ENCODE results near the gene ALAS2. TPM values are rescaled to one million over a fixed set of nuclear protein-coding genes. Genes with fewer than 3 reads are reported as not detected.
"Not testable (repeated sequence)": the region's sequence is repeated elsewhere in the genome, so short reads cannot be mapped to it uniquely, and the experiment has no call there.

Gene ALAS2
- total RNA-seq, 1 donor from 2014 or later = not detected

DNA sequence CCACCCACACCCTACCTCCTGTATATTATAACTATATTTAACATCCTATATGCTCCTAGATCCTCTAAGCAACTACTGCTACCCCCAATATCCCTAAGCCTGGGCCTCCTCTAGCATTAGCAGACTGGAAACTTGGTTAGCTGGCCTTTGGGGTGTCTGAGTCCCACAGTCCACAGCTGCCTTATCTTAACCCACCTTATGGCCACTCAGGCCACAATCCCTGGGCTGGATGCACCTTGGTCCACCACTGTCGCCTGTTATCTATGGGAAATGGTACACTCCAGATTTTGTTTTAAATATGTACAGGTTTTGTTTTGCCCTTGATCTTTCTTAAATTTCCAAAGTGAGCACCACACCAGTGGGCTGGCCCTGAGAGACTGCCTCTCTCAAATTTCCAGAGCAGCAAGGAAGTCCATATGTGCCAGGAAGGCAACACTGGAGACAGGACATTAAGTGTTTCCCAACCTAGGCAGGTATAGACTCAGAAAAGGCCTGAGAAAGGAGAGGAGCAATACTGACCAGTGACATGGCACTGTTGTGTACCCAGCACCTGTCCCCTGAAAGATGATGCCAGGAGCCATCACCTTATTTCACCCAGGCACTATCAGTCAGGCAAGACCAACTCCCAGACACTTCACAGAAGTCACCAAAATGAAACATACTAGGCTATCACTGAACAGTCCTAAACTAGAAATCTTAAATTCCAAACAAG lies 37.7 kb downstream of the ALAS2 start:
- intact Hi-C loops (cut with micrococcal nuclease) = no loop called here
- Mint-ChIP-seq H3K27me3 (no peaks in the 10 kb centered on the region), H3K27ac (no peak overlapping the region), H3K9me3 (no peaks in the 10 kb centered on the region), H3K4me1 (no peaks in the 10 kb centered on the region), H3K4me3 (no peak overlapping the region), H3K36me3 (ENCODE audit: low read depth) (no peaks in the 10 kb centered on the region)
- no peak for DNase-seq

- no peaks in the 10 kb centered on the region for H3K27me3 Mint-ChIP-seq
Measured at GRCh38 chrX:54991706-54992105, 39.1 kb downstream of the ALAS2 start.

DNA sequence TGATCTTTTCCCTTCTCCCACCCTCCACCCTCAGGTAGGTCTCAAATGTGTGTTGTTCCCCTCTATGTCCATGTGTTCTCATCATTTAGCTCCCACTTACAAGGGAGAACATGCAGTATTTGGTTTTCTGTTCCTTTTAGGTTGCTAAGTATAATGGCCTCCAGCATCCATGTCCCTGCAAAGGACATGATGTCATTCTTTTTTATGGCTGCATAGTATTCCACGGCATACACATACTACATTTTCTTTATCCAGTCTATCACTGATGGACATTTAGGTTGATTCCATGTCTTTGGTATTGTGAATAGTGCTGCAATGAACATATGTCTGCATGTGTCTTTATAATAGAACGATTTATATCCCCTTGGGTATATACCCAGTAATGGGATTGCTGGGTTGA lies 47.5 kb downstream of the ALAS2 start:
- H3K4me3 Mint-ChIP-seq; intact Hi-C loops (cut with micrococcal nuclease); H3K4me1 Mint-ChIP-seq; H3K36me3 Mint-ChIP-seq (ENCODE audit: low read depth); H3K9me3 Mint-ChIP-seq; DNase-seq; H3K27me3 Mint-ChIP-seq; H3K27ac Mint-ChIP-seq: not testable (repeated sequence)

More at GRCh38 chrX:54991706-54992105, 39.1 kb downstream of the ALAS2 start:
- intact Hi-C loops (cut with micrococcal nuclease) = no loop called here
- no peak for DNase-seq
- no peaks in the 10 kb centered on the region for H3K9me3 Mint-ChIP-seq
- H3K4me1 Mint-ChIP-seq = no peaks in the 10 kb centered on the region
- no peak overlapping the region for H3K27ac Mint-ChIP-seq
- H3K4me3 Mint-ChIP-seq = no peak overlapping the region
- H3K36me3 Mint-ChIP-seq (ENCODE audit: low read depth) = no peaks in the 10 kb centered on the region

- no peak overlapping the region for H3K27ac Mint-ChIP-seq
- H3K36me3 Mint-ChIP-seq (ENCODE audit: low read depth) = no peaks in the 10 kb centered on the region
- no peaks in the 10 kb centered on the region for H3K9me3 Mint-ChIP-seq
- DNase-seq = no peak
- no peaks in the 10 kb centered on the region for H3K4me1 Mint-ChIP-seq
- peaks cover 1% of the 10 kb centered on the region for H3K27me3 Mint-ChIP-seq
- intact Hi-C loops (cut with micrococcal nuclease) = no loop called here
- H3K4me3 Mint-ChIP-seq = no peak overlapping the region
Measured at GRCh38 chrX:54980334-54980733, 50.4 kb downstream of the ALAS2 start.

DNA sequence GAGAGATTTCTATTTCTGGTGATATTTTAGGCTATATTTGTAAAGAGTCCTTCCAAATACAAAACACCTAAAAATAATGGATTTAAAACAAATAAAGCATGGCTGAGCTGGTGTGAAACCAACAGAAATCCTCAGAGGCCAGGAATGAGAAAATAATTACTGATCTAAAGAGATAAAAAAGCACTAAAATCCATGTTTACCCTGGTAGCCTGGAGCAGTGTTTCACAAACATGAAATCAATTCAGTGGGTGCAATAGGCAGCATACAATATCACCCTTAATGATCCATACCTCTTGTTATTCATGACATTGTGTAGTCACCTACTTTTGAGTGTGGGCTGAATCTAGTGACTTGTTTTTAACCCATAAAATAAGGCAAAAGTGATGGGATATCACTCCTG lies 51.3 kb downstream of the ALAS2 start:
- no peaks in the 10 kb centered on the region for H3K36me3 Mint-ChIP-seq (ENCODE audit: low read depth)
- H3K9me3 Mint-ChIP-seq = no peaks in the 10 kb centered on the region
- DNase-seq = no peak
- H3K27me3 Mint-ChIP-seq = peaks cover 1% of the 10 kb centered on the region
- H3K4me3 Mint-ChIP-seq = no peak overlapping the region
- H3K4me1 Mint-ChIP-seq = no peaks in the 10 kb centered on the region
- intact Hi-C loops (cut with micrococcal nuclease) = no loop called here
- no peak overlapping the region for H3K27ac Mint-ChIP-seq

DNA sequence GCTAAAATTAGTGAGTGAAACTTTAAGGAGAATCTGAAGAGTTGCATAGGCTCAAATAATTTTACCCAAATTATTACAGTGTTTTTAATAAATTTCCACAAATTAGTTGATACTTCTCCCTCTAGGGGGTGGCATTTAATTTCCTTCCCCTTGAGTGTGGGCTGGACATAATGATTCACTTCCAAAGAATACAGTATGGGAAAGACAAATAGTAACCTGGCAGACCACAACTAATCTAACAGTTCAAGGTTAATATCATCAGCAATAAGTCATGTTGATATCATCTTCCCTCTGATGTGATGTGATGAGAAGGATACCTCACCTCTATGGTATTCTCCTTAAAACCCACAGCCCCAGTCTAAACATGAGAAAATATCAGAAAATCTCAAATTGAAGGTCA lies 52.3 kb downstream of the ALAS2 start:
- no peaks in the 10 kb centered on the region for H3K36me3 Mint-ChIP-seq (ENCODE audit: low read depth)

DNA sequence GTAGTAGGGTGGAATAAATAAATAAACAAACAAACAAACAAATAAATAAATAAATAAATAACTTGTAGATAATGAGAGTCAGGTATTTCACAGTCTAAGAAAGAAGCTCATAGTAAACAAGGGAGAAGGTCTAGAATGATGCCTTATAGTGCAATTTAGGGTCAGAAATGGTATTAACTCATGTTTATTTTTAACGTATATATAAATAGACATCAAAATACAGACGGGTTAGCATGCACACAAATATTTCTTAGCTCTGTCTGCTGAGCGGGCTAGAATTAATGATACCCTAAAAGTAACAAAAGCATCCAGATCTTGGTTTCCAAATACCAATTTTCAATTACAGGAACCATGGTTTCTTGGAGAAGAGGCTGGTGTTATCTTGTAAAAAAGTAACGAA lies 53.4 kb downstream of the ALAS2 start:
- Mint-ChIP-seq H3K4me3 (no peak overlapping the region), H3K27me3 (peaks cover 1% of the 10 kb centered on the region), H3K4me1 (no peaks in the 10 kb centered on the region), H3K36me3 (ENCODE audit: low read depth) (no peaks in the 10 kb centered on the region), H3K27ac (no peak overlapping the region), H3K9me3 (no peaks in the 10 kb centered on the region)
- DNase-seq = no peak
- intact Hi-C loops (cut with micrococcal nuclease) = no loop called here

More for the DNA sequence above, 52.3 kb downstream of the ALAS2 start:
- no peak overlapping the region for H3K27ac Mint-ChIP-seq
- no peaks in the 10 kb centered on the region for H3K4me1 Mint-ChIP-seq
- no peak overlapping the region for H3K4me3 Mint-ChIP-seq
- no peaks in the 10 kb centered on the region for H3K9me3 Mint-ChIP-seq
- no peak for DNase-seq
- H3K27me3 Mint-ChIP-seq = peaks cover 1% of the 10 kb centered on the region
- intact Hi-C loops (cut with micrococcal nuclease) = no loop called here

GRCh38 chrX:54964766-54965497 lies 65.8 kb downstream of the ALAS2 start:
- H3K36me3 Mint-ChIP-seq (ENCODE audit: low read depth) = no peaks in the 10 kb centered on the region
- H3K4me1 Mint-ChIP-seq = peaks cover 4% of the 10 kb centered on the region
- no peak overlapping the region for H3K27ac Mint-ChIP-seq
- H3K9me3 Mint-ChIP-seq = no peaks in the 10 kb centered on the region
- no peak overlapping the region for H3K4me3 Mint-ChIP-seq
- intact Hi-C loops (cut with micrococcal nuclease) = no loop called here
- H3K27me3 Mint-ChIP-seq = peaks cover 4% of the 10 kb centered on the region
- DNase-seq = no peak

DNA sequence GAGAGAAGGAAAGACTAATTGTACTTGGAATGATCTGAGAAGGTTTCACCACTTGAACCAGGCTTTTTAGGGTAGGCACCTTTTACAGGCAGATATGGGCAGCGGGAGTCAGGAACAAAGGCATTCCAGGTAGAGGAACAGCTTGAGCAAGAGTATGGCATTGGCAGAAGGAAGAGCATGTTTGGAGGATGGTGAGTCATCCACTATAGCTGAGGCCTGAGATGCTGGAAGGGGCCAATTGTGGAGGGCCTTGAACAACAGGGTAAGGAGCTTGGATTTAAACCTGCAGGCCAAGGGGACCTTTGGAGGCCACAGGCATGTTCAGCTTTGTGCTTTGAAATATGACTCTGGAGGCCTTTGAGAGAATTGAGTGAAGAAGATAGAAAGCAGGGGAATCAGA lies 69.0 kb downstream of the ALAS2 start:
- no peak for DNase-seq
- H3K27ac Mint-ChIP-seq = no peak overlapping the region
- H3K9me3 Mint-ChIP-seq = peaks cover 3% of the 10 kb centered on the region
- H3K27me3 Mint-ChIP-seq = peaks cover 4% of the 10 kb centered on the region
- intact Hi-C loops (cut with micrococcal nuclease) = no loop called here
- no peak overlapping the region for H3K4me3 Mint-ChIP-seq
- no peaks in the 10 kb centered on the region for H3K36me3 Mint-ChIP-seq (ENCODE audit: low read depth)
- peaks cover 4% of the 10 kb centered on the region for H3K4me1 Mint-ChIP-seq

Other genes starting within 250 kb of the ALAS2 start
- not detected in 2 replicates for gene ITIH6, start 232.7 kb downstream of the ALAS2 start, total RNA-seq
- gene MAGED2, start 223.2 kb downstream of the ALAS2 start, total RNA-seq = 25.2 and 26.4 TPM in 2 replicates
- gene TRO, start 110.2 kb downstream of the ALAS2 start, total RNA-seq = 1.6 and 2.6 TPM in 2 replicates
- gene PFKFB1, start 36.8 kb downstream of the ALAS2 start, total RNA-seq = 0.47 and 0.58 TPM in 2 replicates
- 32.2 and 36.1 TPM in 2 replicates for gene APEX2, start 30.6 kb downstream of the ALAS2 start, total RNA-seq
- gene PAGE2B, start 44.1 kb upstream of the ALAS2 start, total RNA-seq = 0.45 TPM in 1 of 2 replicates, not detected in the other
- not detected in 2 replicates for gene PAGE2, start 58.0 kb upstream of the ALAS2 start, total RNA-seq
- gene PAGE5, start 189.4 kb upstream of the ALAS2 start, total RNA-seq = not detected in 2 replicates
- not detected in 2 replicates for gene PAGE3, start 233.9 kb upstream of the ALAS2 start, total RNA-seq

All from activated CD4-positive, alpha-beta T cell treated with anti-CD3 and anti-CD28 coated beads, Interleukin-2, amount 10 ng/mL, durations not matched to agents 24 days and 14 days (primary cell).